Urinary bladder (tissue), 4 donors: ENCODE data around the gene DGKZ. TPM values are rescaled to one million over a fixed set of nuclear protein-coding genes. Genes with fewer than 3 reads are reported as not detected.
A peak's percentile ranks its signal among the peaks of the same experiment; 100 is the strongest.
"Not testable (repeated sequence)": the region's sequence is repeated elsewhere in the genome, so short reads cannot be mapped to it uniquely, and the experiment has no call there.

Experiments used
- DNase-seq: peaks from one replicate; pipeline ENCODE4 v3.0.0-alpha.2; 2015; ENCODE audit errors: extremely low spot score
- H3K27ac ChIP-seq: one replicate; pipeline ENCODE4 v1.5.1; 2013; ENCODE audit warnings: low read depth, mild to moderate bottlenecking, moderate library complexity
- H3K36me3 ChIP-seq: one replicate; pipeline ENCODE4 v1.6.1; 2013; ENCODE audit warnings: mild to moderate bottlenecking, moderate library complexity; ENCODE audit not compliant: insufficient read depth
- H3K4me1 ChIP-seq: one replicate; pipeline ENCODE4 v1.6.1; 2013; ENCODE audit warnings: mild to moderate bottlenecking, moderate library complexity; ENCODE audit not compliant: insufficient read depth
- H3K4me3 ChIP-seq: one replicate; pipeline ENCODE4 v1.5.1; 2013; ENCODE audit warnings: low read depth, low read length
- WGBS: extraction: QIAGEN DNeasy Blood & Tissue Kit; methylation state at CpG from one replicate; pipeline ENCODE4 v1.1.7; 2013; 5-methylcytosine and 5-hydroxymethylcytosine counted together
- polyA plus RNA-seq: library from polyadenylated mRNA; stranded (reverse); fragments of 200-250 nt; gene quantifications from one replicate; pipeline ENCODE4 v1.2.3, GENCODE V29; 2013
- total RNA-seq: library from RNA; depleted of rRNA; stranded (reverse); fragments of >200 nt; gene quantifications from one replicate; pipeline ENCODE4 v1.2.3, GENCODE V29; 2014
- donor health status: healthy with polysubstance abuse.
- donor health status: healthy.

Gene DGKZ
- 18.5 TPM for total RNA-seq
- polyA plus RNA-seq = 47.8 TPM

GRCh38 chr11:46346886-46347636 lies at the start of gene DGKZ:
Gene DGKZ (plus strand): TSS chr11:46347463. CDS start chr11:46347660, 197 bp downstream.
- Histone ChIP-seq H3K4me3 (peak within 1 kb of the TSS; percentile 67), H3K27ac (no peak within 1 kb of the TSS), H3K4me1 (no peaks in the 10 kb centered on the region), H3K36me3 (no peaks in the 10 kb centered on the region)
- DNase-seq = no peak
- 5% methylated on average over 78 of the region's 80 CpGs for WGBS

GRCh38 chr11:46298699-46299433 lies 48.4 kb upstream of the DGKZ start:
- DNase-seq = no peak
- no peaks in the 10 kb centered on the region for H3K4me1 ChIP-seq
- no peaks in the 10 kb centered on the region for H3K36me3 ChIP-seq
- H3K4me3 ChIP-seq = no peak overlapping the region
- H3K27ac ChIP-seq = no peak overlapping the region
- WGBS = 49% methylated on average over 8 of the region's 8 CpGs

GRCh38 chr11:46299451-46299961 lies 47.8 kb upstream of the DGKZ start:
- WGBS = 58% methylated on average over 5 of the region's 5 CpGs
- Histone ChIP-seq H3K4me3 (no peak overlapping the region), H3K4me1 (no peaks in the 10 kb centered on the region), H3K36me3 (no peaks in the 10 kb centered on the region), H3K27ac (no peak overlapping the region)
- no peak for DNase-seq

- no peak for DNase-seq
- Histone ChIP-seq H3K4me1 (no peaks in the 10 kb centered on the region), H3K4me3 (no peak overlapping the region), H3K36me3 (no peaks in the 10 kb centered on the region), H3K27ac (no peak overlapping the region)
- WGBS = 90% methylated on average over 7 of the region's 7 CpGs
Observed at GRCh38 chr11:46300270-46300669, 47.0 kb upstream of the DGKZ start.

- Histone ChIP-seq H3K4me1 (no peaks in the 10 kb centered on the region), H3K27ac (no peak overlapping the region), H3K36me3 (no peaks in the 10 kb centered on the region), H3K4me3 (no peak overlapping the region)
- DNase-seq = no peak
- WGBS = 87% methylated on average over 7 of the region's 7 CpGs
Observed at GRCh38 chr11:46302866-46303265, 44.4 kb upstream of the DGKZ start.

- not testable (repeated sequence) for H3K36me3 ChIP-seq, H3K4me3 ChIP-seq, DNase-seq, H3K4me1 ChIP-seq, H3K27ac ChIP-seq
- 91% methylated on average over 12 of the region's 12 CpGs for WGBS
Observed at GRCh38 chr11:46304036-46304435, 43.2 kb upstream of the DGKZ start.

GRCh38 chr11:46304605-46305179 lies 42.6 kb upstream of the DGKZ start:
- no peak overlapping the region for H3K4me3 ChIP-seq
- H3K36me3 ChIP-seq = no peaks in the 10 kb centered on the region
- 89% methylated on average over 10 of the region's 10 CpGs for WGBS
- H3K27ac ChIP-seq = no peak overlapping the region
- H3K4me1 ChIP-seq = no peaks in the 10 kb centered on the region
- DNase-seq = no peak

- no peaks in the 10 kb centered on the region for H3K36me3 ChIP-seq
- H3K4me3 ChIP-seq = no peak overlapping the region
- DNase-seq = no peak
- no peak overlapping the region for H3K27ac ChIP-seq
- no peaks in the 10 kb centered on the region for H3K4me1 ChIP-seq
- 69% methylated on average over 6 of the region's 6 CpGs for WGBS
Observed at GRCh38 chr11:46305295-46305694, 42.0 kb upstream of the DGKZ start.

GRCh38 chr11:46306296-46306853 lies 40.9 kb upstream of the DGKZ start:
- no peak for DNase-seq
- 72% methylated on average over 5 of the region's 5 CpGs for WGBS

GRCh38 chr11:46307369-46307768 lies 39.9 kb upstream of the DGKZ start:
- Histone ChIP-seq H3K4me3 (no peak overlapping the region), H3K4me1 (no peaks in the 10 kb centered on the region), H3K36me3 (no peaks in the 10 kb centered on the region), H3K27ac (no peak overlapping the region)
- DNase-seq = no peak
- WGBS = 88% methylated on average over 3 of the region's 3 CpGs

More at GRCh38 chr11:46306296-46306853, 40.9 kb upstream of the DGKZ start:
- Histone ChIP-seq H3K36me3 (no peaks in the 10 kb centered on the region), H3K4me3 (no peak overlapping the region), H3K4me1 (no peaks in the 10 kb centered on the region), H3K27ac (no peak overlapping the region)

GRCh38 chr11:46307785-46308341 lies 39.4 kb upstream of the DGKZ start:
- no peaks in the 10 kb centered on the region for H3K4me1 ChIP-seq
- 70% methylated on average over 14 of the region's 14 CpGs for WGBS
- H3K27ac ChIP-seq = no peak overlapping the region
- no peak overlapping the region for H3K4me3 ChIP-seq
- no peak for DNase-seq
- no peaks in the 10 kb centered on the region for H3K36me3 ChIP-seq

GRCh38 chr11:46308631-46309419 lies 38.4 kb upstream of the DGKZ start:
- no peak overlapping the region for H3K27ac ChIP-seq
- no peak overlapping the region for H3K4me3 ChIP-seq
- WGBS = 30% methylated on average over 12 of the region's 12 CpGs
- H3K4me1 ChIP-seq = no peaks in the 10 kb centered on the region
- DNase-seq = no peak
- H3K36me3 ChIP-seq = no peaks in the 10 kb centered on the region

- H3K4me1 ChIP-seq = no peaks in the 10 kb centered on the region
- H3K27ac ChIP-seq = no peak overlapping the region
- no peak for DNase-seq
- H3K36me3 ChIP-seq = no peaks in the 10 kb centered on the region
- WGBS = 56% methylated on average over 4 of the region's 4 CpGs
- no peak overlapping the region for H3K4me3 ChIP-seq
Observed at GRCh38 chr11:46309814-46310259, 37.4 kb upstream of the DGKZ start.
